Cardiac atrium fibroblast (primary cell): ENCODE data around the gene LINC00632. TPM values are rescaled to one million over a fixed set of nuclear protein-coding genes. Genes with fewer than 3 reads are reported as not detected.

ENCODE experiments used
- total RNA-seq: library from RNA; depleted of rRNA; stranded (reverse); fragments of >200 nt; gene quantifications from 2 replicates; pipeline ENCODE4 v1.2.3, GENCODE V29; 2015

LINC00632 gene
- total RNA-seq, result 44.0 and 50.2 TPM in 2 replicates

DNA sequence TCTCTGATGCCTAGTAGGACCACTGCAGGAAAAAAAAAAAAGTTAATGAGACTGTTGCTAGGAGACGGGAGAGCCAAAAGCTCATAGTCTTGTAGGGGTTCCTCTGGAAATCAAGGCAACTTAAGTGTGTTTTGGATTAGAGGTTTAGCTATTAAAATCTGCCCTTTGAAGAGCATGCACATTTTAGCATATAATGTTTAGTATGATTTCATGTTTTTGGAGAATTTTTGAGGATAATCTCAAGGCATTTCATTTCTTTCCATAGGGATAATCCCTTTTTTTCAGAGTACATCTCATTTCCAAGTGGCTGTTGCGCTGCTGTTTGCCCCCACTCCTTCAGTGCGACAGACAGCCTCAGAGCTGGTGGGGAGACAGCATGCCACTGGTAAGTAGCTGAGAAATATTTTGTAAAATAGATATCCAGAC is at the start of gene LINC00632:
TSS of gene LINC00632 (plus strand) at position 339 of the 426 bp plus-strand sequence.

Other genes with a start within 250 kb of the LINC00632 start
- gene SOX3, start 204.7 kb upstream of the LINC00632 start, total RNA-seq, result not detected in 2 replicates